Thyroid gland (tissue), 4 donors: ENCODE results near the gene ZNF791.
"Not testable (repeated sequence)": the region's sequence is repeated elsewhere in the genome, so short reads cannot be mapped to it uniquely, and the experiment has no call there.

Experiments
- CTCF ChIP-seq, 6 experiments: fragments of 200-600 bp in 3 of 6; fragments of 450-650 bp in 3 of 6; sonication (generic) in 3 of 6; IDR thresholded peaks; one replicate each; pipeline ENCODE4 v1.5.1; 2016 to 2019; ENCODE audit warnings: antibody characterized with exemption in 6 of 6, mild to moderate bottlenecking in 2 of 6, inconsistent platforms in 1 of 6, moderate library complexity in 1 of 6
- POLR2A ChIP-seq, 2 donors: fragments of 450-650 bp; IDR thresholded peaks; one replicate each; pipeline ENCODE4 v1.6.1; 2017; ENCODE audit warnings: antibody characterized with exemption in 2 of 2, mild to moderate bottlenecking in 2 of 2, moderate library complexity in 1 of 2

GRCh38 chr19:12678039-12678438 lies 67.3 kb downstream of the ZNF791 start:
- TF ChIP-seq POLR2A, CTCF (IDR thresholded peaks at IDR 0.05): not testable (repeated sequence)
